HG03354 (cell line): ENCODE measurements around the gene ZCCHC8.
A peak's percentile ranks its signal among the peaks of the same experiment; 100 is the strongest.
"Not testable (repeated sequence)": the region's sequence is repeated elsewhere in the genome, so short reads cannot be mapped to it uniquely, and the experiment has no call there.

Source experiments
- ATAC-seq: cut with Tn5 transposase; IDR thresholded peaks from one replicate; pipeline ENCODE4 v1.9.1; 2021; ENCODE audit warnings: mild to moderate bottlenecking; ENCODE audit not compliant: unreplicated experiment, poor library complexity, severe bottlenecking

ZCCHC8 gene

DNA sequence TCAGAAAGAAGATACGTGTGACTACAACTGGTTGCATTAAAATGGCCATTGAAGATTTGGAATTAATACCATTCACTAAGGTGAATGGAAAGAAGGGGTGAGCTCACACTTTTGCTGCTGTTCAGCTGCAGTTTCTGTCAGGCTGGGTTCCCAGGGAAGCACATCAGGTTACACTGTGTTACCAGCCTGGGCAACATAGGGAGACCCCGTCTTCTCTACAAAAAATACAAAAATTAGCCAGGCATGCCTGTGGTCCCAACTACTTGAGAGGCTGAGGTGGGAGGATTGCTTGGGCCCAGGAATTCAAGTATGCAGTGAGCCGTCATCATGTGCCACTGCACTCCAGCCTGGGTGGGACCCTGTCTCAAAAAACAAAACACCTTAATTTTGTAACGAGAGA lies 12.9 kb upstream of the ZCCHC8 start:
- ATAC-seq, result no peak

DNA sequence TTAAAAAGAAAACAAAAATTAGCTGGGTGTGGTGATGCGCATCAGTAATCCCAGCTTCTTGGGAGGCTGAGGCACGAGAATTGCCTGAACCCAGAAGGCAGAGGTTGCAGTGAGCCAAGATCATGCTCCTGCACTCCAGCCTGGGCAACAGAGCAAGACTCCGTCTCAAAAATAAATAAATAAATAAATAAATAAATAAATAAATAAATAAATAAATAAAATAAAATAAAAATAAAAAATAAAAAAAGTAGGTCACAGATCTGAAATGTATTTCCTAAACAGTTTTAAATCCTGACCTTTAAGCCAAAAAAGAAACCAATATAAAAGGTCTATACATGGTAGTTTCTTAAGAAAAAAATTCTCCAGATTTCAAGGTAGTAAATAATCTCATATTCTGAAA lies 12.3 kb upstream of the ZCCHC8 start:
- not testable (repeated sequence) for ATAC-seq

DNA sequence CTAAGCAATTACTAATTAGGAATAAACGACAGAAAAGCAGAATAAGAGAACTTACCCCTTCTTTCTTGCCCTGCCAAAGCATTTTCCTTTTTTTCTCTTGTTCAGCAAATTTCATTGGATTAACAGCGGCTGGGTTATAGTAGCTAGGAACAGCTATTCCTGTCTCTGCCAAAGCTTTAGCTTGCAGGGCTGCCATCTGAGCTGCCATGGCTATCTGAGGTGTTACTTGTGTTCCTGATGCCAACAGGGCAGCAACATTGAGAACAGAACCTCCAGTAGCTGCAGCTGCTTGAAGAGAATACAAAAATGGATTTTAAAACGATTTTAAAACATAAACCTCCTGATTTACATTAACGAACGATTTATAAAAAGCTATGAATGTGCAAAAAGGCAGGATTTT lies 7.4 kb upstream of the ZCCHC8 start:
- no peak for ATAC-seq

DNA sequence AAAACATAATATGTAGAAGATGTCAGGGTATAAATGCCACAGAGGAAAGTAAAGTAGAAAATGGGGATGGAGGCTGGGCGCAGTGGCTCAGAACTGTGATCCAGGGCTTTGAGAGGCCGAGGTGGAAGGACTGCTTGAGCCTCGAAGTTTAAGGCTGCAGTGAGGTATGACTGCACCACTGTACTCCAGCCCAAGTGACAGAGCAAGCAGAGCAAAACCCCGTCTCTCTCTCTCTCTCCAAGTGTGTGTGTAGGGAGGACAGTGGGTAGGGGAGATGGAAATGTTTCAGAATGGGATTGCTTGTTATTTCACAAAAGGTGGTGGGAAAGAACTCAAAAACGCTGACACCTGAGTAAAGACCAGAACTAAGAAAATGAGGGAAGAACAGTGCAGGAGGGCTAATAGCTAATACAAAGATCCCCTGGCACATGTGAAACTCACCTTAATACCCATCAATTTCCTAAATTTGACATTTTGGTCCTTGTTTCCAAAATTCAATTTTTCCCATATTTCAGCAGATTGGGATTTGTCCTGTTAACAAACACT lies 5.7 kb upstream of the ZCCHC8 start:
- no peak for ATAC-seq

DNA sequence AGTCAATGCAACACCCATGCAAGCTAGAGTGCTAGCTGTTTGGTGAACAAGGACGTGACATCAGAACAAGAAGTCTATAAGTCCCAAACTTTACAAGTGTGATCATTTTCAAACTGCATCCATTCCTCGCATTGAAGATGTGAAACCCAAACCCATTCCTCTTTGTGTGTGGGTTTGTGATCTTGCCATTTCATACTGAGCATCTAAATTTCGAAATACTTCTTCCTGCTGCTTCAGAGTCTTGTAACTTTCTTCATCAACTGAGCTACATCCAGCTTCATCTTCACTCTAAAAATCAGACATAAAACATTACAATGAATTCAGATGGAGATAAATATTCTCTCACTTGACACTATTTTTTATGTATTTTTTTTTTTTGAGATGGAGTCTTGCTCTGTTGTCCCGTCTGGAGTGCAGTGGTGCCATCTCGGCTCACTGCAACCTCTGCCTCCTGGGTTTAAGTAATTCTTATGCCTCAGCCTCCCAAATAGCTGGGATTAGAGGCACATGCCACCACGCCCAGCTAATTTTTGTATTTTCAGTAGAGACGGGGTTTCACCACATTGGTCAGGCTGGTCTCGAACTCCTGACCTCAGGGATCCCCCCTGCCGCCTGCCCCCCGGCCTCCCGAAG lies 4.8 kb upstream of the ZCCHC8 start:
- no peak for ATAC-seq

DNA sequence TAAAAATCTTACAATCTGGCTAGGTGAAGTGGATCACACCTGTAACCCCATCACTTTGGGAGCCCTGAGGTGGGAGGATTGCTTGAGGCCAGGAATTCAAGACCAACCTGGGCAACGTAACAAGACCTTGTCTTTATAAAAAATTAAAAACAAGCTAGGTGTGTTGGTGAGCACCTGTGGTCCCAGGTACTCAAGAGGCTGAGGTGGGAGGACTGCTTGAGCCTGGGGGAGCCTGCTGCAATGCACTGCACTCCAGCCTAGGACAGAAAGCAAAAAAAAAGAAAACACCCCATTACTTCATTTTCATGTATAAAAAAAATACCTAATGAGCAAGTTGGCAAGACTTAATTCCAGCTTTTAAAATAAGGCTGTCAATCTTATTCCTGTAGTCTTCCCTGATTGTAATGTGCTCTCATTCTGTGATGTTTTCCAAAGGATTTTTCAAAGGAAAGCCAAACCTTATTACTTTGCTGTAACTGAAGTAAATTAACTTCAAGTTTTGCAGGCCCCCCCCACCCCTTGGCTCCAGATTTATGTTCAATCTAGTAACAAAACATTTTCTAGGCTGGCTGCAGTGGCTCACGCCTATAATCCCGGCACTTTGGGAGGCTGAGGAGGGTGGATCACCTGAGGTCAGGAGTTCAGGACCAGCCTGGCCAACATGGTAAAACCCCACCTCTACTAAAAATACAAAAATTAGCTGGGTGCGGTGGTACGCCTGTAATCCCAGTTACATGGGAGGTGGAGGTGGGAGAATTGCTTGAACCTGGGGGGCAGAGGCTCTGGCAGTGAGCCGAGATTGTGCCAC lies 3.3 kb upstream of the ZCCHC8 start:
- ATAC-seq, result no peak

DNA sequence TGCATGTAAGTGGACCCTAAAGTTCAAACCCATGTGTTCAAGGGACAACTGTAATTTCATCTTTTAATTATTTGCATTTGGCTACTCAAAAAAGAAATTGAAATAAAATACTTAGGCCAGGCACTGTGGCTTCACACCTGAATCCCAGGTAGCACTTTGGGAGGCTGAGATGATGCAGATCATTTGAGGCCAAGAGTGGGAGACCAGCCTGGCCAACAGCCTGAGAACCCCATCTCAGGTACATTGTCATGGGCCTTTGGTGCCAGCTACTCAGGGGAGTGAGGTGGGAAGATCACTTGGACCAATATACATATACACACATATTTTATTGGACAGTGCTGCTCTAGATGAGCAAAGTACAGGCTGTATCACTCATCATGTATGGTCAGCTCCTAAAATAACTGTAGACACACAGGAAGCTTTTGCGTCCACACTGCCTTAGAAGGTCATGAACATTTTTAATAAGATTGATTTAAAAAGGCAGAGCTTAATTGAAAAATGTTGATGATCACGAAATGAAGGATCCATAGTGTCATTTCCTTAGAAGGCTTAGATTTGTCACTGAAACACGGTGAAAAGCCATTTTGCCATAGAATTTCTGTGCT lies 2.5 kb upstream of the ZCCHC8 start:
- no peak for ATAC-seq

DNA sequence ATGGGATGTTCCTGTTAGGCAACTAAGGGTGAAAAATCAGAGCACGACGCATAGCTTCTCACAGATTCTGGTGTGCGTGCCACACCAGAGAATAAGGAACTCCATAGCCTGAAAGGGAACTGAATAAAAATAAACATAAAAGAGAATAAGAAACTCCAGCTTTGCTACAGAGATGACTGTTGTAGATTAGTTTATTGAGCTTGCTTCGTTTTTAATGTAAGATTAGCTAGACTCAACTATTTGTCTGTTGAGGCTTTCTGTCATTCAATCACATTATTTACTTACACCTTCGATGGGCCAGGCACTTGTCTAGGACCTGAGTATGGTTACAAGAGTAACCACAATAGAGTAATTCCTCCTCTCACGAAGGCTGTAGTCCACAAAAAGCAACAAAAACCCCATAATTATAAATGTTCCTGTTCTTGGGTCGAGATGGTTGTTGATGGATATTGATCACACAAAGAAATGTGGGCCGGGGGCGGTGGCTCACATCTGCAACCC lies 807 bp upstream of the ZCCHC8 start:
- no peak for ATAC-seq

DNA sequence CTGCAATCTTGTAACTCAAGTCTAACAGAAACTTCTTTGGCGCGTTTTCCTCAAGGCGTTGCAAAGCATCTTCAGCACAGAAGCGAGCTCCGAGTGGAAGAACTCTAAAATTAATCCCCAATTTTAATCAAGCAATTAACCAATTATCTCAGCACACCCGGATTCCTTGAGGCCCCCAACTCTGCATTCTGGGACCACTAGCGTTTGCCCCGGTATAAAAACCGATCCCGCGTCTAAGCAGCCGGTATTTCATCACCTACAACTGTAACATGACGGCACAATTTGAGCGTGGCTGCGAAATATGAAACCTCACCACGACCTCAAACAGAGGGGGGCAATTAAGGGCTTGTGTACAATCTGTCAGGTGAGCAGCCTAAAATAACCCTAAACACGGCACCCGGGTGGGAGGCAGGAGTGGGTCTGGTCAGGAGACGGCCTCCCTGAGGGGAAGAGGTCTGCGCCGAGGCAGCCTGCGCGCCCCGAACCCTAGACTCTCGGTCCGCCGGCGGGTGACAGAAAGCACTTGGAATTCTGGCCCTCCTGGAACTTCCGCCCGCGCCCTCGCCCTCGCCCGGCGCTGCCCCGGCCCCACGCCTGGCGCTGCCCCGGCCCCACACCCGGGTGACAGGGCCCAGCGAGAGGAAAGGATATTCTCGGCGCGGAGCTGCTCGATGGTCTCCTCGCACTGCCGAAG lies 594 bp downstream of the ZCCHC8 start:
- ATAC-seq, result peak; percentile 14

DNA sequence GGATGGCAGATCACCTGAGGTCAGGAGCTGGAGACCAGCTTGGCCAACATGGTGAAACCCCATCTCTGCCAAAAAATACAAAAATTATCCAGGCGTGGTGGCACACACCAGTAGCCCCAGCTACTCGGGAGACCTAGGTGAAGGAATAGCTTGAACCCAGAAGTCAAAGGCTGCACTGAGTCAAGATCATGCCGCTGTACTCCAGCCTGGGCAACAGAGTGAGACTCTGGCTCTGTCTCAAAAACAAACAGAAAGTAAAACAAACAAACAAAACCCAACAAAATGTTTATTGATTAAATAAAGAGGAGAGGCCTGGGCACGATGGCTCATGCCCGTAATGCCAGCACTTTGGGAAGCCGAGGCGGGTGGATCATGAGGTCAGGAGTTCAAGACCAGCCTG lies 5.5 kb downstream of the ZCCHC8 start:
- no peak for ATAC-seq

DNA sequence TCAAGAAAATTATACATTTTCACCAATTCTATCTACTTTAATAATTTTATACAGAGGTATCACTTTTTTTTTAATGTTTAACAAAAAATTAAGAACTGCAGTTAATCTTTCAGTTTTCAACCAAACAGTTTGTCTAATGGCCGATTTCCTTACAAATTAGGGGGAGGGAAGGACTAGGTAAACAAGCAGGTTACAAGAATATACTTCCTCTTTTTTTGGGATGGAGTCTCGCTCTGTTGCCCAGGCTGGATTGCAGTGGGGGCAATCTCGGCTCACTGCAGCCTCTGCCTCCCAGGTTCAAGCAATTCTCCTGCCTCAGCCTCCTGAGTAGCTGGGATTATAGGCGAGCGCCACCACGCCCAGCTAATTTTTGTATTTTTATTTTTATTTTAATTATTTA lies 7.5 kb downstream of the ZCCHC8 start:
- not testable (repeated sequence) for ATAC-seq

DNA sequence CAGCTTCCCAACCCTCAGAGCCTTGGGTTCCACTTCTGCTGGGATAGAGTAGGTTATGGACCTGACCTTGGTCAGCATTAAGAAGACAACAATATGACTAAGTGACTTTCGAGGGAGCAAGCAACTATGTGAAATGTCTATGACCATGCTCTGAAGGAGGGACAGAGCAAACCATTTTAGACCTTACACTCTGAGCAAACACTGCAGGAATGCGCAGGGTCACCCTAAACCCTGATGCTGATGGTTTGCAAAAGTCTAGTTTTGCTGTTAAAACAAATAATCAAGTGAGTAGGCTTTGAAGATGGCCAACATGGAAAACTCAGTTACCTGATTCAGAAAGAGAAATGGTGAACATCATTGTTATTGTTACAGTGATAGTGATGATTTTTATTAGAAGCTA lies 8.7 kb downstream of the ZCCHC8 start:
- no peak for ATAC-seq

DNA sequence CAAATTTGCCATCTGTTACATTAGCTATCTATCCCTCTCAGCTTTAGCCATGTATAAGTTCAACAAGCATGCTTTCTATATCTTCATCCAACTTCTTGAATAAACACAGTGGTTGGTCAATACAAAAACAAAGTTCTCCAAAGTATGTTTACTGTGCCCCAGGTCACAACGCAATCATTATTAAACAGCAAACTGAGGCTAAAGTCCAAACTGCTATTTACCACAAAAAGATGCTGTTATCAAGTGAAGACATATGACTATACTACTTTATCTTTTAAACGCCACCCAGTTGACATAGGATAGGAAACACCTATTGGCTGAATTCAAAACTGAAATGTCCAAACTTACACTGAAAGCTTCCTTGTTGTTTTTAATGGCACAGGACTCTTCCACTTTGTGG lies 11.7 kb downstream of the ZCCHC8 start:
- ATAC-seq, result no peak

DNA sequence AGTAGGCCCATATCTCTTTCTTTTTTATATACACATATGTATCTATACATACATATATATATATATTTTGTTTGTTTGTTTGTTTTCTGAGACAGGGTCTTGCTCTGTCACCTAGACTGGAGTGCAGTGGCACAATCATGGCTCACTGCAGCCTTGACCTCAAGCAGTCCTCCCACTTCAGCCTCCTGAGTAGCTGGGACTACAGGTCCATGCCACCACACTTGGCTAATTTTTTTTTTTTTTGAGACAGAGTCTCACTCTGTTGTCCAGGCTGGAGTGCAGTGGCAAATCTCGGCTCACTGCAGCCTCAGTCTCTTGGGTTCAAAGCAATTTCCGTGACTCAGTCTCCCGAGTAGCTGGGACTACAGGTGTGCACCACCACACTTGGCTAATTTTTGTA lies 12.9 kb downstream of the ZCCHC8 start:
- ATAC-seq, result not testable (repeated sequence)

DNA sequence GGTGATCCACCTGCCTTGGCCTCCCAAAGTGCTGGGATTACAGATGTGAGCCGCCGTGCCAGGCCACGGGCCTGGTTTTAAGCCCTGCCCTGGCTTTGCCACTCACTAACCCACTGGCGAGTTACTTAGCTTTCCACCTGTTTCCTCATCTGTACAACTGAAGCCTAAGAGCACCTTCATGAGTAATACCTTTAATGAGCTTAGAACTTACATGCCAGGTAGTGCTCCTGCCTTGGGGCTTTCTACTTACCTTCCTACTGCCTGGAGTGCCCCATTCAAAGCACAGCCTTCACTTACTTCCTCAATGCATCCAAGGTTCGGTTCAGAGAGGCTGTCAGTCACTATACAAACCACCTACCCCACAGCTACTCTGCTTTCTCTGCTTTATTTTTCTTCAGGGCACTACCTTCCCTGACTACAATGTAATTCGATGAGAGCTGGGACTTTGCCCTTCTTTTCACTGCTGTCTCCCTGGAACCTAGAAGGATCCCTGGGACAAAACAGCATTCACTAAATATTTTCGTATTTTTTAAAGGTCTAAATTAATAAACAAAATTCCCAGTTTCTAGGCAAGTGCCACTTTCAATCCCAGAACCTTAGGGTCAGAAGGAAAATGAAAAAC lies 13.8 kb downstream of the ZCCHC8 start:
- ATAC-seq, result no peak

DNA sequence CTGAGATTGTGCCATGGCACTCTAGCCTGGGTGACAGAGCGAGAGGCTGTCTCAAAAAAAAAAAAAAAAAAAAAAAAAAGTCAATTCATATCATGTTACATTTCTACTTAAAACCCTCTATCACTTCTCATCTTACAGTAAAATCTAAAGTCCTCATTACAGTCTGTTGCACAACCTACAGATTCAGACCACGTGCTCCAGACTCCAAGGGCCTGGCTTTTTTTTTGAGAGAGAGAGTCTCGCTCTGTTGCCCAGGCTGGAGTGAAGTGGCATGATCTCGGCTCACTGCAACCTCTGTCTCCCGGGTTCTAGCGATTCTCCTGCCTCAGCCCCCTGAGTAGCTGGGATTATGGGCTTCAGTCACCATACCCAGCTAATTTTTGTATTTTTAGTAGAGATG lies 14.4 kb downstream of the ZCCHC8 start:
- not testable (repeated sequence) for ATAC-seq

DNA sequence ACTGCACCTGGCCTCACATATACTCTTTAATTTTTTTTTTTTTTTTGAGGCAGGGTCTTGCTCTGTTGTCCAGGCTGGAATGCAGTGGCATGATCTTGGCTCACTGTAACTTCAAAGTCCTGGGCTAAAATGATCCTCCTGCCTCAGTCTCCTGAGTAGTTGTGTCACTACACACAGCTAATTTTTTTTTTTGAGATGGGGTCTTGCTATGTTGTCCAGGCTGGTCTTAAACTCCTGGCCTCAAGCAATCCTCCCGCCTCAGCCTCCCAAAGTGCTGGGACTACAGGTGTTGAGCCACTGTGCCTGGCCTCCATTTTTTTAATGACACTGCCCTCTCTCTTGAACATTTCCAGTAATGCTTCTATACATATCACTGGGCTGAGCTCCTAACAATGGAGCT lies 16.3 kb downstream of the ZCCHC8 start:
- not testable (repeated sequence) for ATAC-seq

DNA sequence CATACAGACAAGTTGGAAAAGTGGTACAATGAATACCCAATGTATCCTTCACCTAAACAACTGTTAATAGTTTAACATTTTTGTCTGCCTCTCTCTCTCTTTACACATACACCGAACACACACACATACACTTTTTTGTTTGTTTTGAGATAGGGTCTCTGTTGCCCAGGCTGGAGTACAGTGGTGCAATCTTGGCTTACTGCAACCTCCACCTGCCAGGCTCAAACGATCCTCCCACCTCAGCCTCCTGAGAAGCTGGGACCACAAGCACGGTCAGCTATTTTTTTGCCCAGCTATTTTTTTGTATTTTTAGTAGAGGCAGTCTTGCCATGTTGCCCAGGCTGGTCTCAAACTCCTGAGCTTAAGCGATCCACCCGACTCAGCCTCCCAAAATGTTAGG lies 16.8 kb downstream of the ZCCHC8 start:
- no peak for ATAC-seq

DNA sequence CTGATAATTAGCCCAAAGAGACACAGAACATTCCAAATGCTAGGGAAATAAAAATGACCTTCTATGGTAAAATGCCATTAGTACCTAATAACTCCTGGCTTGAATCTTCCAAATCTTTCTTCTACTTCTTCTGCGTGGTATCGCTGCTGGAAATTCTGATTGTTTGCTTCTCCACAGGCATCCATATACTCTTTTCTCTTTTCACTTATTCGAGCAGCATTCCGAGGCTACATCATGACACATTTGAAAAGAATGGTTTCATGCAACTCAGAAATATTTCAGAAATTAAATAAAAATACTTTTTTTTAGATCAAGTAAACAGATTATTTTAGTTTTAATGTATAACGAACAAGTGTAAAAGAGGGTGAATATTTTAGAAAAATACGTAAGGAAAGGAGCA lies 18.9 kb downstream of the ZCCHC8 start:
- ATAC-seq, result no peak

DNA sequence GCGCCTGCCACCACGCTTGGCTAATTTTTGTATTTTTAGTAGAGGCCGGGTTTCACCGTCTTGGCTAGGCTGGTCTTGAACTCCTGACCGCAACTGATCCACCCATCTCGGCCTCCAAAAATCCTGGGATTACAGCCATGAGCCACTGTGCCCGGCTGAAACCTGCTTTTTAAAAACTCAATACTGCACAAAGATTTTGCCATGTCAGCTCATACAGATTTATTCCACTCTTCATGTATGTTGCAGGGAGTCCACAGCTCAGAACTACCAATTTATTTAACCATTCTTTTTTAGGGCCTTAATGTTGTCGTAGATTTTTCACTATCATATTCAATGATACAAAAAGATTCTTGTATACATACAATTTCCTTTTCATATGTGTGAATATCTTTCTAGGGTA lies 20.0 kb downstream of the ZCCHC8 start:
- ATAC-seq, result no peak
